Stomach (tissue), 9 donors: Measurements from ENCODE around the gene CD82. TPM values are rescaled to one million over a fixed set of nuclear protein-coding genes. Genes with fewer than 3 reads are reported as not detected.
A peak's percentile ranks its signal among the peaks of the same experiment; 100 is the strongest.

Experiments used
- DNase-seq, 2 donors: peaks; one replicate each; pipeline versions ENCODE4 v3.0.0 to v3.0.0-alpha.2; 2013 to 2019
- H3K27ac ChIP-seq, 5 donors: fragments of 200-600 bp in 4 of 5; sonication (generic) in 4 of 5; one replicate each; pipeline ENCODE4 v1.5.1; 2013 to 2019; ENCODE audit warnings: mild to moderate bottlenecking in 1 of 5, moderate library complexity in 1 of 5
- H3K27me3 ChIP-seq, 3 donors: fragments of 200-600 bp; sonication (generic); one replicate each; pipeline ENCODE4 v1.5.1; 2017 to 2019; ENCODE audit warnings: mixed run types in 1 of 3
- H3K36me3 ChIP-seq, 4 donors: fragments of 200-600 bp; sonication (generic); 1 replicate in 3 of 4; 2 replicates in 1 of 4; pipeline ENCODE4 v1.5.1; 2016 to 2019
- H3K4me1 ChIP-seq, 4 donors: fragments of 200-600 bp; sonication (generic); one replicate each; pipeline ENCODE4 v1.5.1; 2016 to 2019
- H3K4me3 ChIP-seq, 4 donors: fragments of 200-600 bp; sonication (generic) in 3 of 4; one replicate each; pipeline ENCODE4 v1.5.1; 2016 to 2019; ENCODE audit warnings: mild to moderate bottlenecking in 1 of 4
- H3K9me3 ChIP-seq, 4 donors: fragments of 200-600 bp; sonication (generic); one replicate each; pipeline ENCODE4 v1.5.1; 2016 to 2019
- EP300 ChIP-seq: sonication (generic); formaldehyde crosslinking; IDR thresholded peaks from one replicate; pipeline ENCODE4 v1.6.1; 2017; ENCODE audit warnings: antibody characterized with exemption
- POLR2A ChIP-seq, 4 donors: fragments of 450-650 bp; IDR thresholded peaks; one replicate each; pipeline ENCODE4 v1.6.1; 2016; ENCODE audit warnings: antibody characterized with exemption in 4 of 4, control low read depth in 2 of 4, mild to moderate bottlenecking in 1 of 4, moderate library complexity in 1 of 4
- POLR2AphosphoS5 ChIP-seq, 3 donors: sonication (generic); formaldehyde crosslinking; IDR thresholded peaks; one replicate each; pipeline ENCODE4 v1.6.1; 2016; ENCODE audit warnings: antibody characterized with exemption in 3 of 3
- WGBS, 5 donors: extraction: QIAGEN DNeasy Blood & Tissue Kit in 3 of 5; methylation state at CpG; one replicate each; pipeline versions ENCODE4 v1.1.5 to v1.1.7; 2013 to 2018; 5-methylcytosine and 5-hydroxymethylcytosine counted together
- intact Hi-C: fragments of 100-400 bp; cut with DNase I; formaldehyde crosslinking; loops from one replicate; pipeline ENCODE4 v1.15.1; 2023; ENCODE audit warnings: low total_unique reads
- polyA plus RNA-seq, 3 donors: library from polyadenylated mRNA; stranded (reverse); fragments of 200-250 nt; gene quantifications; one replicate each; pipeline ENCODE4 v1.2.3, GENCODE V29; 2013
- total RNA-seq, 5 donors: library from RNA; depleted of rRNA; stranded (reverse); fragments of >200 nt; gene quantifications; one replicate each; pipeline versions ENCODE4 v1.1.0 to v1.2.3, GENCODE V29; 2014 to 2016
- TF ChIP-seq, protein P1 (sequence below), 7 experiments: fragments of 450-650 bp in 4 of 7; fragments of 200-600 bp in 3 of 7; sonication (generic) in 3 of 7; IDR thresholded peaks; one replicate each; pipeline ENCODE4 v1.5.1; 2016 to 2019; ENCODE audit warnings: antibody characterized with exemption in 7 of 7, control low read depth in 2 of 7, mild to moderate bottlenecking in 1 of 7
- donor health status: healthy with polysubstance abuse.
- donor health status: Bipolar disorder and iron deficiency.
- donor health status: healthy.

CD82 gene
- total and polyA plus RNA-seq, 8 donors = 0.58 to 54.4 (median 25.3) TPM

DNA sequence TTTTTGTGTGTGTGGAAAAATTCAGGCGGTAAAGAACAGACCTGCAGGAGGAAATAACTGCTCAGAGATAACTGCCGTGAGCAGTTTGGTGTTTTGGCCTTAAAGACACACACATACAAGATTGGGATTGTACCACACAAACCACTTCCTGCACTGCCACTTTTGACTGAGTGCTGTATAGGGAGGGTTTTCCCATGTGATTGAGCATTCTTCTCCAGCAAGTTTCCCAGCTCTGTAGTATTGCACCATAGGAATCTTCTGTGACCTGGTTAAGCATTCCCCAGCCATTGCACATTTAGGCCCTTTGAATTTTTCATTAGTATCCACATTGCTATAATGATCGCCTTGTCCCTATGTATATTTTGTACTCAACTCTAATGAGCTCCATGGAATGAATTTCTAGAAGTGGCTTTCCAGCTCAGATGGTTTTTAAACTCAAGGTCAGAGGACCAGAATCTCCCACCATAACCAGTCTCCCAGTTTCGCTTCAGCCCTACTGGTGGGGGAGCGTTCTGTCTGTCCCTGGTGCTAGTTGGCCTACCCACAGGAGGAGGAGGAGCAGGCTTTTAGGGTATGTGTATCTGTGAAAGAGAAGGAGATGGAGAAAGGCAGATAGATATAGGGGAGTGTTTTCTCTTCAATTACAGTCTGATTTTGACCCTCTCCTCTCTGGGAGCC lies 9.3 kb downstream of the CD82 start:
- intact Hi-C loops = no loop called here
- TF ChIP-seq POLR2A (IDR thresholded peaks at IDR 0.05) (no peak), POLR2AphosphoS5 (IDR thresholded peaks at IDR 0.05) (peak in 2 of 3 donors; percentile 78 to 85)
- Histone ChIP-seq H3K4me1 (peaks cover 60 to 98% (median 89%) of the 10 kb centered on the region in 4 donors), H3K27ac (peak overlapping the region in 4 of 5 donors; percentile 63 to 81 (median 69)), H3K4me3 (no peak overlapping the region), H3K36me3 (no peaks in the 10 kb centered on the region), H3K9me3 (no peaks in the 10 kb centered on the region), H3K27me3 (no peaks in the 10 kb centered on the region)
- 52 to 66% (median 56%) methylated on average over 5 of the region's 5 CpGs for WGBS, 5 donors
- peak; percentile 53 to 74 for DNase-seq

DNA sequence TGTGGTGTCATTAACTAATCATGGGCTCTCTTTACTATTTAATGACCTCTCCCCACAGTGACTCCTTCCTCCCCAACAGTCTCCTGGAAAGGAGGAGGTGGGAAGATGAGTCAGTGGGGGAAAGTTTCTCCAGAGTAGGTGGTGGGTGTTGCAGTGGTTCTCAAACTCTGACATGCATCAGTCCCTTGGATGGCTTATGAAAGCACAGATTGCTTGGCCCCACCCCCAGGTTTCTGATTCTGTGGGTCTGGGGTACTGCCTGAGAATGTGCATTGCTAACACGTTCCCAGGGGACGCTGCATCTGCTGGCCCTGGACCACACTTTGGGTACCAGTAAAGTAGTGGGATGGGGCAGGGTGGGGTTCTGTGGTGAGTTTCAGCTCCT lies 9.8 kb downstream of the CD82 start:
- no peaks in the 10 kb centered on the region for H3K36me3 ChIP-seq
- DNase-seq = no peak
- WGBS, 5 donors = 82 to 100% (median 87%) methylated on average over 2 of the region's 2 CpGs; no CpG with 5 or more reads in 1 of the 5 donors
- peaks cover 55 to 98% (median 89%) of the 10 kb centered on the region in 4 donors for H3K4me1 ChIP-seq
- no peak overlapping the region for H3K4me3 ChIP-seq
- intact Hi-C loops = no loop called here
- no peak for TF ChIP-seq POLR2A (IDR thresholded peaks at IDR 0.05)
- TF ChIP-seq POLR2AphosphoS5 (IDR thresholded peaks at IDR 0.05) = no peak
- TF ChIP-seq, protein P1, sequence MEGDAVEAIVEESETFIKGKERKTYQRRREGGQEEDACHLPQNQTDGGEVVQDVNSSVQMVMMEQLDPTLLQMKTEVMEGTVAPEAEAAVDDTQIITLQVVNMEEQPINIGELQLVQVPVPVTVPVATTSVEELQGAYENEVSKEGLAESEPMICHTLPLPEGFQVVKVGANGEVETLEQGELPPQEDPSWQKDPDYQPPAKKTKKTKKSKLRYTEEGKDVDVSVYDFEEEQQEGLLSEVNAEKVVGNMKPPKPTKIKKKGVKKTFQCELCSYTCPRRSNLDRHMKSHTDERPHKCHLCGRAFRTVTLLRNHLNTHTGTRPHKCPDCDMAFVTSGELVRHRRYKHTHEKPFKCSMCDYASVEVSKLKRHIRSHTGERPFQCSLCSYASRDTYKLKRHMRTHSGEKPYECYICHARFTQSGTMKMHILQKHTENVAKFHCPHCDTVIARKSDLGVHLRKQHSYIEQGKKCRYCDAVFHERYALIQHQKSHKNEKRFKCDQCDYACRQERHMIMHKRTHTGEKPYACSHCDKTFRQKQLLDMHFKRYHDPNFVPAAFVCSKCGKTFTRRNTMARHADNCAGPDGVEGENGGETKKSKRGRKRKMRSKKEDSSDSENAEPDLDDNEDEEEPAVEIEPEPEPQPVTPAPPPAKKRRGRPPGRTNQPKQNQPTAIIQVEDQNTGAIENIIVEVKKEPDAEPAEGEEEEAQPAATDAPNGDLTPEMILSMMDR (IDR thresholded peaks at IDR 0.05) = no peak
- no peak for TF ChIP-seq EP300
- H3K27me3 ChIP-seq = no peaks in the 10 kb centered on the region
- H3K9me3 ChIP-seq = no peaks in the 10 kb centered on the region
- H3K27ac ChIP-seq = peak overlapping the region in 4 of 5 donors; percentile 63 to 81 (median 69)

DNA sequence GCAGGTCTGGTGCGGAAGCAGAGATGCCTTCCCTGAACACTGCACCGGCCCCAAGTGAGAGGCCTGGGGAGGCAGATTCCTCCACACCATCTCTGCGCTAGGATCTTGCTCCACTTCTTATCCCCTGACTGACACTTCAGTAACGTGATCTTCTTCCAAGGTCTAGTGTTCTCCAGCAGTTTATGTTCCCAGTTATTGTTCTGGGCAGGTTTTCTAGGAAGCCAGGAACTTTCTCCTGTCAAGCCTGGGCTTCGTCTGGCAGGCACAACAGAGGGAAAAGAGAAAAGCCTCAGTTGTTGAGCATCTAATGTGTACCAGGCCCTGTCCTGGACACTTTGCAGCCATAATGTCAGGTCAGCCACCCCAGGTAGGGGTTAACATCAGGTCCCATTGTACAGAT lies 10.5 kb downstream of the CD82 start:
- 75 to 97% (median 90%) methylated on average over 5 of the region's 5 CpGs for WGBS, 5 donors
- no peak for DNase-seq
- TF ChIP-seq, protein P1 (IDR thresholded peaks at IDR 0.05) = no peak
- TF ChIP-seq EP300 (no peak), POLR2AphosphoS5 (IDR thresholded peaks at IDR 0.05) (no peak), POLR2A (IDR thresholded peaks at IDR 0.05) (no peak)
- peak overlapping the region in 2 of 5 donors; percentile 8 to 75 for H3K27ac ChIP-seq
- peaks cover 54 to 97% (median 89%) of the 10 kb centered on the region in 4 donors for H3K4me1 ChIP-seq
- H3K27me3 ChIP-seq = no peaks in the 10 kb centered on the region
- no peaks in the 10 kb centered on the region for H3K9me3 ChIP-seq
- intact Hi-C loops = no loop called here
- H3K36me3 ChIP-seq = no peaks in the 10 kb centered on the region
- H3K4me3 ChIP-seq = no peak overlapping the region

DNA sequence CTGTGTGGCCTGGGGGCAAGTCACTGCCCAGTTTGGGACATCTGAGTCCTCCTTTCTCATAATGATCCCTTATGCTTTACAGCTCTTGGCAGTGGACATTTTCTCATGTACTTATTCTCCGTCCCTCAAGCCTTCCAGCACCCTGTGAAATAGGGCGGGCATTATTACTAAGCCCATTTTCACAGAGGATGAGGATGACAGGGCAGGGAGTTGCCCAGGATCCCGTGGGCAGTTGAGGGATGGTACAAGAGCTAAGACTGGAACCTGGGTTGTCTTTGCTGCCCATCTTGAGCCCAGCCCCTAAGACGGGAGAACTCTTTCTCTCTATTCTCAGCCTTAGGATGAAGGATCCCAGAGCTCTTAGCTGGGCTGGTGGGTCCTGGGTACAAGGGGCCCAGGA lies 11.2 kb downstream of the CD82 start:
- Histone ChIP-seq H3K27me3 (no peaks in the 10 kb centered on the region), H3K4me3 (no peak overlapping the region), H3K4me1 (peaks cover 51 to 97% (median 91%) of the 10 kb centered on the region in 4 donors), H3K27ac (peak overlapping the region in 3 of 5 donors; percentile 24 to 75 (median 39)), H3K9me3 (no peaks in the 10 kb centered on the region), H3K36me3 (no peaks in the 10 kb centered on the region)
- TF ChIP-seq POLR2A (IDR thresholded peaks at IDR 0.05) (no peak), POLR2AphosphoS5 (IDR thresholded peaks at IDR 0.05) (no peak), EP300 (no peak)
- TF ChIP-seq, protein P1 (IDR thresholded peaks at IDR 0.05) = no peak
- DNase-seq = no peak
- WGBS, 5 donors = 84 to 94% (median 89%) methylated on average over 4 of the region's 4 CpGs
- intact Hi-C loops = no loop called here
